GM23338 (cell line): ENCODE measurements around the gene PTF1A. TPM values are rescaled to one million over a fixed set of nuclear protein-coding genes. Genes with fewer than 3 reads are reported as not detected.
A peak's percentile ranks its signal among the peaks of the same experiment; 100 is the strongest.

ENCODE experiments used
- ATAC-seq: fragments of 200-7000 bp; cut with Tn5 transposase; 3 replicates; pipeline ENCODE4 v1.9.1; 2020
- DNase-seq: peaks from one replicate; pipeline ENCODE4 v3.0.0-alpha.2; 2015; ENCODE audit warnings: low spot score
- H2AFZ ChIP-seq: fragments of 200-600 bp; sonication (generic); 2 replicates; pipeline ENCODE4 v1.8.0; 2016; ENCODE audit warnings: antibody characterized with exemption, mild to moderate bottlenecking, moderate library complexity
- H3F3A ChIP-seq: fragments of 200-600 bp; sonication (generic); replicated peaks from 2 replicates; pipeline ENCODE4 v1.8.0; 2017; ENCODE audit warnings: antibody characterized with exemption, mixed run types, low read depth
- H3K27ac ChIP-seq: fragments of 200-600 bp; sonication (generic); 2 replicates; pipeline ENCODE4 v1.6.1; 2016; ENCODE audit warnings: low read depth
- H3K27me3 ChIP-seq: fragments of 200-600 bp; sonication (generic); 2 replicates; pipeline ENCODE4 v1.8.0; 2016; ENCODE audit warnings: mild to moderate bottlenecking, mixed run types, moderate library complexity; ENCODE audit not compliant: insufficient read depth
- H3K36me3 ChIP-seq: fragments of 200-600 bp; sonication (generic); 2 replicates; pipeline ENCODE4 v1.8.0; 2016; ENCODE audit warnings: mild to moderate bottlenecking; ENCODE audit not compliant: insufficient read depth
- H3K4me1 ChIP-seq: fragments of 200-600 bp; sonication (generic); 2 replicates; pipeline ENCODE4 v1.8.0; 2016; ENCODE audit warnings: mild to moderate bottlenecking, moderate library complexity; ENCODE audit not compliant: insufficient read depth
- H3K4me2 ChIP-seq: fragments of 200-600 bp; sonication (generic); 2 replicates; pipeline ENCODE4 v1.7.1; 2017; ENCODE audit warnings: mixed run types
- H3K4me3 ChIP-seq: fragments of 200-600 bp; sonication (generic); 2 replicates; pipeline ENCODE4 v1.6.1; 2016; ENCODE audit warnings: mixed run types
- H3K79me2 ChIP-seq: fragments of 200-600 bp; sonication (generic); replicated peaks from 2 replicates; pipeline ENCODE4 v1.8.0; 2017; ENCODE audit warnings: mild to moderate bottlenecking; ENCODE audit not compliant: insufficient read depth
- H3K9me2 ChIP-seq: fragments of 200-600 bp; sonication (generic); 2 replicates; pipeline ENCODE4 v1.8.0; 2017; ENCODE audit not compliant: insufficient read depth
- H4K20me1 ChIP-seq: fragments of 200-600 bp; sonication (generic); replicated peaks from 2 replicates; pipeline ENCODE4 v1.8.0; 2017; ENCODE audit warnings: mild to moderate bottlenecking; ENCODE audit not compliant: insufficient read depth
- H3K27ac Mint-ChIP-seq: 2 replicates; pipeline ENCODE4 v1.8.0; 2020; ENCODE audit warnings: inconsistent platforms, mild to moderate bottlenecking, moderate library complexity, mixed read lengths
- H3K27me3 Mint-ChIP-seq: 3 replicates; pipeline ENCODE4 v1.8.0; 2022; ENCODE audit warnings: low read depth, mild to moderate bottlenecking, moderate library complexity, mixed read lengths, inconsistent platforms; ENCODE audit not compliant: insufficient read depth, poor library complexity
- H3K36me3 Mint-ChIP-seq: 3 replicates; pipeline ENCODE4 v1.8.0; 2021; ENCODE audit warnings: low read depth, mild to moderate bottlenecking, inconsistent platforms, moderate library complexity, mixed read lengths
- H3K4me1 Mint-ChIP-seq: 3 replicates; pipeline ENCODE4 v1.8.0; 2020; ENCODE audit warnings: mild to moderate bottlenecking, inconsistent platforms, mixed read lengths
- H3K4me3 Mint-ChIP-seq: 3 replicates; pipeline ENCODE4 v1.8.0; 2021; ENCODE audit warnings: moderate library complexity, mild to moderate bottlenecking, inconsistent platforms, mixed read lengths
- H3K9me3 Mint-ChIP-seq: 3 replicates; pipeline ENCODE4 v1.8.0; 2020; ENCODE audit warnings: moderate library complexity, mild to moderate bottlenecking, inconsistent platforms, mixed read lengths
- CREB1 ChIP-seq: fragments of 250-450 bp; sonication (Bioruptor Pico); IDR thresholded peaks from 2 replicates; pipeline ENCODE4 v1.5.0; 2020; ENCODE audit warnings: low read depth, mild to moderate bottlenecking, moderate library complexity
- EZH2 ChIP-seq: fragments of 200-600 bp; sonication (generic); IDR thresholded peaks from one replicate; pipeline ENCODE4 v1.8.0; 2017; ENCODE audit warnings: antibody characterized with exemption, mild to moderate bottlenecking, low read depth; ENCODE audit not compliant: unreplicated experiment
- EZH2phosphoT487 ChIP-seq: fragments of 200-600 bp; sonication (generic); IDR thresholded peaks from one replicate; pipeline ENCODE4 v1.8.1; 2018; ENCODE audit warnings: antibody characterized with exemption; ENCODE audit not compliant: unreplicated experiment
- POLR2AphosphoS5 ChIP-seq: IDR thresholded peaks from 2 replicates; pipeline ENCODE4 v1.6.1; 2016; ENCODE audit warnings: antibody characterized with exemption, low read depth
- STAT1 ChIP-seq: IDR thresholded peaks from one replicate; pipeline ENCODE4 v1.6.1; 2016; ENCODE audit warnings: antibody characterized with exemption; ENCODE audit not compliant: unreplicated experiment
- polyA plus RNA-seq: library from polyadenylated mRNA; unstranded; fragments of >200 nt; fragmentation: Nextera tagmentation; extraction: Ambion mirVana; gene quantifications from 2 replicates; pipeline ENCODE4 v1.2.1, GENCODE V29; 2016
- total RNA-seq: library from RNA; depleted of rRNA; stranded (reverse); fragments of >200 nt; shearing (Covaris generic); gene quantifications from 2 replicates; pipeline ENCODE4 v1.2.3, GENCODE V29; 2014
- TF ChIP-seq, protein P1 (sequence below): IDR thresholded peaks from 2 replicates; pipeline ENCODE4 v1.6.1; 2016; ENCODE audit warnings: antibody characterized with exemption
- TF ChIP-seq, protein P2 (sequence below): fragments of 250-450 bp; sonication (Bioruptor Pico); IDR thresholded peaks from 2 replicates; pipeline ENCODE4 v1.5.0; 2020; ENCODE audit warnings: mild to moderate bottlenecking, moderate library complexity

Gene PTF1A
- total and polyA plus RNA-seq, 2 experiments from 2014 or later: not detected

DNA sequence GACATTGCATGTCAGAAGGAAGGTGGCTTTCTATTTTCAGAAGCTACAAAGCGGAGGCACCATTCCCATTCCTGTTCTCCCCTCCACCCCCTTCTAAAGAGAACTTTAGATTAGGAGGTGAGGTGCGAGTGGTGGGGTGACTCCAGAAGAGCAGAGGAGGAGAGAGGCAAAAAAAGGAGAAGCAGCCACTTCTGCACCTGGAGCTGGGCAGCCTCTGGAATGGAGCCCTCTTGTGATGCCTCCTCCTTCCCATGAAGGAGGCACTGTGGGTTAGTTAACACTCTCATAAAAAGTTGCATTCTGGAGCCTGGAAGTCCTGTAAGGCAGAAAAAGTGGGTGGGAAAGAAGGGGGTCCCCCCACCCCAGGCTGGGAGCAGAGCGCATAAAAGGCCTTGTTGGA, 4.8 kb downstream of the PTF1A start:
- 0 out of 2 replicates have a peak overlapping the region, but pooled peaks have one; percentile 17 for H3K4me3 ChIP-seq
- Mint-ChIP-seq H3K36me3 (peaks cover 3% of the 10 kb centered on the region; the same call in 1 of the 3 replicates), H3K4me3 (no peak overlapping the region), H3K27me3 (peaks cover 94% of the 10 kb centered on the region), H3K27ac (no peak overlapping the region), H3K4me1 (peaks cover 43% of the 10 kb centered on the region), H3K9me3 (peaks cover 6% of the 10 kb centered on the region; the same call in 2 of the 3 replicates)
- H3K36me3 ChIP-seq: no peaks in the 10 kb centered on the region
- peaks cover 42% of the 10 kb centered on the region for H4K20me1 ChIP-seq
- no peaks in the 10 kb centered on the region for H3K9me2 ChIP-seq
- H3F3A ChIP-seq: peaks cover 30% of the 10 kb centered on the region
- H3K27ac ChIP-seq: no peak overlapping the region
- H3K27me3 ChIP-seq: peaks cover 100% of the 10 kb centered on the region
- TF ChIP-seq POLR2AphosphoS5 (no peak), CREB1 (CRISPR knock-in tag) (no peak), EZH2 (peak; percentile 58), EZH2phosphoT487 (no peak), STAT1 (no peak)
- TF ChIP-seq, protein P1, sequence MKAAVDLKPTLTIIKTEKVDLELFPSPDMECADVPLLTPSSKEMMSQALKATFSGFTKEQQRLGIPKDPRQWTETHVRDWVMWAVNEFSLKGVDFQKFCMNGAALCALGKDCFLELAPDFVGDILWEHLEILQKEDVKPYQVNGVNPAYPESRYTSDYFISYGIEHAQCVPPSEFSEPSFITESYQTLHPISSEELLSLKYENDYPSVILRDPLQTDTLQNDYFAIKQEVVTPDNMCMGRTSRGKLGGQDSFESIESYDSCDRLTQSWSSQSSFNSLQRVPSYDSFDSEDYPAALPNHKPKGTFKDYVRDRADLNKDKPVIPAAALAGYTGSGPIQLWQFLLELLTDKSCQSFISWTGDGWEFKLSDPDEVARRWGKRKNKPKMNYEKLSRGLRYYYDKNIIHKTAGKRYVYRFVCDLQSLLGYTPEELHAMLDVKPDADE: no peak
- TF ChIP-seq, protein P2, sequence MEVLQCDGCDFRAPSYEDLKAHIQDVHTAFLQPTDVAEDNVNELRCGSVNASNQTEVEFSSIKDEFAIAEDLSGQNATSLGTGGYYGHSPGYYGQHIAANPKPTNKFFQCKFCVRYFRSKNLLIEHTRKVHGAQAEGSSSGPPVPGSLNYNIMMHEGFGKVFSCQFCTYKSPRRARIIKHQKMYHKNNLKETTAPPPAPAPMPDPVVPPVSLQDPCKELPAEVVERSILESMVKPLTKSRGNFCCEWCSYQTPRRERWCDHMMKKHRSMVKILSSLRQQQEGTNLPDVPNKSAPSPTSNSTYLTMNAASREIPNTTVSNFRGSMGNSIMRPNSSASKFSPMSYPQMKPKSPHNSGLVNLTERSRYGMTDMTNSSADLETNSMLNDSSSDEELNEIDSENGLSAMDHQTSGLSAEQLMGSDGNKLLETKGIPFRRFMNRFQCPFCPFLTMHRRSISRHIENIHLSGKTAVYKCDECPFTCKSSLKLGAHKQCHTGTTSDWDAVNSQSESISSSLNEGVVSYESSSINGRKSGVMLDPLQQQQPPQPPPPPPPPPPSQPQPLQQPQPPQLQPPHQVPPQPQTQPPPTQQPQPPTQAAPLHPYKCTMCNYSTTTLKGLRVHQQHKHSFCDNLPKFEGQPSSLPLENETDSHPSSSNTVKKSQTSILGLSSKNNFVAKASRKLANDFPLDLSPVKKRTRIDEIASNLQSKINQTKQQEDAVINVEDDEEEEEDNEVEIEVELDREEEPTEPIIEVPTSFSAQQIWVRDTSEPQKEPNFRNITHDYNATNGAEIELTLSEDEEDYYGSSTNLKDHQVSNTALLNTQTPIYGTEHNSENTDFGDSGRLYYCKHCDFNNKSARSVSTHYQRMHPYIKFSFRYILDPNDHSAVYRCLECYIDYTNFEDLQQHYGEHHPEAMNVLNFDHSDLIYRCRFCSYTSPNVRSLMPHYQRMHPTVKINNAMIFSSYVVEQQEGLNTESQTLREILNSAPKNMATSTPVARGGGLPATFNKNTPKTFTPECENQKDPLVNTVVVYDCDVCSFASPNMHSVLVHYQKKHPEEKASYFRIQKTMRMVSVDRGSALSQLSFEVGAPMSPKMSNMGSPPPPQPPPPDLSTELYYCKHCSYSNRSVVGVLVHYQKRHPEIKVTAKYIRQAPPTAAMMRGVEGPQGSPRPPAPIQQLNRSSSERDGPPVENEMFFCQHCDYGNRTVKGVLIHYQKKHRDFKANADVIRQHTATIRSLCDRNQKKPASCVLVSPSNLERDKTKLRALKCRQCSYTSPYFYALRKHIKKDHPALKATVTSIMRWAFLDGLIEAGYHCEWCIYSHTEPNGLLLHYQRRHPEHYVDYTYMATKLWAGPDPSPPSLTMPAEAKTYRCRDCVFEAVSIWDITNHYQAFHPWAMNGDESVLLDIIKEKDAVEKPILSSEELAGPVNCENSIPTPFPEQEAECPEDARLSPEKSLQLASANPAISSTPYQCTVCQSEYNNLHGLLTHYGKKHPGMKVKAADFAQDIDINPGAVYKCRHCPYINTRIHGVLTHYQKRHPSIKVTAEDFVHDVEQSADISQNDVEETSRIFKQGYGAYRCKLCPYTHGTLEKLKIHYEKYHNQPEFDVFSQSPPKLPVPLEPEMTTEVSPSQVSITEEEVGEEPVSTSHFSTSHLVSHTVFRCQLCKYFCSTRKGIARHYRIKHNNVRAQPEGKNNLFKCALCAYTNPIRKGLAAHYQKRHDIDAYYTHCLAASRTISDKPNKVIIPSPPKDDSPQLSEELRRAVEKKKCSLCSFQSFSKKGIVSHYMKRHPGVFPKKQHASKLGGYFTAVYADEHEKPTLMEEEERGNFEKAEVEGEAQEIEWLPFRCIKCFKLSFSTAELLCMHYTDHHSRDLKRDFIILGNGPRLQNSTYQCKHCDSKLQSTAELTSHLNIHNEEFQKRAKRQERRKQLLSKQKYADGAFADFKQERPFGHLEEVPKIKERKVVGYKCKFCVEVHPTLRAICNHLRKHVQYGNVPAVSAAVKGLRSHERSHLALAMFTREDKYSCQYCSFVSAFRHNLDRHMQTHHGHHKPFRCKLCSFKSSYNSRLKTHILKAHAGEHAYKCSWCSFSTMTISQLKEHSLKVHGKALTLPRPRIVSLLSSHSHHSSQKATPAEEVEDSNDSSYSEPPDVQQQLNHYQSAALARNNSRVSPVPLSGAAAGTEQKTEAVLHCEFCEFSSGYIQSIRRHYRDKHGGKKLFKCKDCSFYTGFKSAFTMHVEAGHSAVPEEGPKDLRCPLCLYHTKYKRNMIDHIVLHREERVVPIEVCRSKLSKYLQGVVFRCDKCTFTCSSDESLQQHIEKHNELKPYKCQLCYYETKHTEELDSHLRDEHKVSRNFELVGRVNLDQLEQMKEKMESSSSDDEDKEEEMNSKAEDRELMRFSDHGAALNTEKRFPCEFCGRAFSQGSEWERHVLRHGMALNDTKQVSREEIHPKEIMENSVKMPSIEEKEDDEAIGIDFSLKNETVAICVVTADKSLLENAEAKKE: no peak
- DNase-seq (no peak), ATAC-seq (no peak)
- no peaks in the 10 kb centered on the region for H3K79me2 ChIP-seq
- peak overlapping the region; percentile 32; the same call in 1 of the 2 replicates for H3K4me2 ChIP-seq
- H2AFZ ChIP-seq: no peak overlapping the region
- peaks cover 63% of the 10 kb centered on the region for H3K4me1 ChIP-seq
